ENCODE measurements around the gene CERT1.
"Not testable (repeated sequence)": the region's sequence is repeated elsewhere in the genome, so short reads cannot be mapped to it uniquely, and the experiment has no call there.

Gene CERT1

GRCh38 chr5:75523275-75523674 is 11.8 kb upstream of the CERT1 start:
- DNase-seq (ENCODE audit: low read depth, low spot score): no peak

- DNase-seq (ENCODE audit: low read depth, low spot score): no peak
These were observed 11.1 kb upstream of the CERT1 start for GRCh38 chr5:75522542-75522941.

GRCh38 chr5:75522025-75522424 is 10.6 kb upstream of the CERT1 start:
- no peak for DNase-seq (ENCODE audit: low read depth, low spot score)

DNA sequence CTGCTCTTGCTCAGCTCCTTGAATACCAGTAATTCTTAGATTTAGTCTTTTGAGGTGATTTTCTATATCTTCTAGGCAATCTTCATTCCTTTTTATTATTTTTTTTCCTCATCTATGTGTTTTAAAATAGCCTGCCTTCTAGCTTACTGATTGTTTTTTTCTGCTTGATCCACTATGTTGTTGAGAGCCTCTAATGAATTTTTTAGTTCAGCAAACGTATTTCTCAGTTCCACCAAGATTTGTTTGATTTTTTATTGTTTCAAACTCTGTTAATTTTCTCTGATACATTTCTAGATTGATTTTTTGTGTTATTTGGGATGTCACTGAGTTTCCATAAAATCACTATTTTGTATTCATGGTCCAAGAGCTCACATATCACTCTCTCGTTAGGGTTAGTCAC is 9.8 kb upstream of the CERT1 start:
- no peak for DNase-seq (ENCODE audit: low read depth, low spot score)

DNA sequence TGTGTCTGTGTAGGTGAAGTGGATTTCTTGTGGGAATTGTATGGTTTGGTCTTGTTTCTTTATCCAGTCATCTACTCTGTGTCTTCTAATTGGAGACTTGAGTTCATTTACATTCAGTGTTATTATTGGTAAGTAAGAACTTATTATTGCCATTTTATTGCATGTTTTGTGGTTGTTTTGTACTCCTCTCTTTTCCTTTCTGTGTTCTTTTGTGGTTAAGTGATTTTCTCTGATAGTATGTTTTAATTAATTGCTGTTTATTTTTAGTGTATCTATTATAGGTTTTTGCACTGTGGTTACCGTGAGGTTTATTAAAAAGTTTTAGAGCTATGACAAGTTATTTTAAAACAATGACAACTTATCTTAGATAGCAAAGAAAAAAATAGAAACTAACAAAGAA is 8.3 kb upstream of the CERT1 start:
- no peak for DNase-seq (ENCODE audit: low read depth, low spot score)

DNA sequence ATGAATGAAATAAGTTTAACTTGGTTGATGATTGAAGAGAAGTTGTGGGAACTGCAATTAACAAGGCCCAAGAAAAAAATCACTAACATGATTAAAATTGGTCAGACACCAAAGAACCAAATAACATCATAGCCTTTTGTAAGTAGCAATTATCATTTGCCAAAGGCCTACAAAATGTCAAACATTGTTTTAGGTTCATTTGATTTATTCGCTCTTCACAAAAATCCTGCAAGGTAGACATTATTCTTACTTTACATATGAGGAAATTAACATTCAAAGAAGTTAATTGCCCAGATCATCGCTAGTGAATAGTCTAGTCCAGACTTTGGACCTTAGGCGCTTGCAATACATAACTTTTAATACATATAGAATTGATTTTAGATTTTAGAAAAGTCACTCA is 2.9 kb upstream of the CERT1 start:
- DNase-seq (ENCODE audit: low read depth, low spot score): no peak

GRCh38 chr5:75513841-75514240 is 2.4 kb upstream of the CERT1 start:
- no peak for DNase-seq (ENCODE audit: low read depth, low spot score)

DNA sequence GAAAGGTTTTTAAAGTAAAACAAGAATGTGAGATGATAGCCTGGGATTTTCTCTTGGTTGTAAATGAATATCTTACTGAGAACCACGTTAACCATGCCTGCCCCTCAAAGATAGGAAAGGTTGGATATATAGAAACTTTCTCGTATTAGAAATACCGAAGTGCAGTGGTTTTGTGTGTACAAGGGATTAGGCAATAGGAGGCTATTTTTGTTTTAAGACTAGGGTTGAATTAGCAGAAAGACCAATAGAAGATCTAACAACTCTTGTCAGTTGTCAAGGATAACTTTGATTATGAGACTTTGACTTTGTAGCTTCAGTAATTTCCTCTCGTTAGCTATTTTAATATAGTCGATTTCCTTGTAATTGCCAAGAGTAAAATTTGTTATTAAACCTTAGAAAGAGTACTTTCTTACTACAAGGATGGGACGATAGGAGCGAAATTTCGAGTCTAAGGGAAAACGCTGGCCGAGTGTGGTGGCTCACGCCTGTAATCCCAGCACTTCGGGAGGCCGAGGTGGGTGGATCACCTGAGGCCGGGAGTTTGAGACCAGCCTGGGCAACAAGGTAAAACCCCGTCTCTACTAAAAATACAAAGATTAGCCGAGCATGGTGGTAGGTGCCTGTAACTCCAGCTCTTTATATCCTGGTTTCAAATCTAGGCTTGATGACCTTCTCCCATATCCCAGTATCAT is 1.1 kb upstream of the CERT1 start:
- no peak for DNase-seq (ENCODE audit: low read depth, low spot score)

DNA sequence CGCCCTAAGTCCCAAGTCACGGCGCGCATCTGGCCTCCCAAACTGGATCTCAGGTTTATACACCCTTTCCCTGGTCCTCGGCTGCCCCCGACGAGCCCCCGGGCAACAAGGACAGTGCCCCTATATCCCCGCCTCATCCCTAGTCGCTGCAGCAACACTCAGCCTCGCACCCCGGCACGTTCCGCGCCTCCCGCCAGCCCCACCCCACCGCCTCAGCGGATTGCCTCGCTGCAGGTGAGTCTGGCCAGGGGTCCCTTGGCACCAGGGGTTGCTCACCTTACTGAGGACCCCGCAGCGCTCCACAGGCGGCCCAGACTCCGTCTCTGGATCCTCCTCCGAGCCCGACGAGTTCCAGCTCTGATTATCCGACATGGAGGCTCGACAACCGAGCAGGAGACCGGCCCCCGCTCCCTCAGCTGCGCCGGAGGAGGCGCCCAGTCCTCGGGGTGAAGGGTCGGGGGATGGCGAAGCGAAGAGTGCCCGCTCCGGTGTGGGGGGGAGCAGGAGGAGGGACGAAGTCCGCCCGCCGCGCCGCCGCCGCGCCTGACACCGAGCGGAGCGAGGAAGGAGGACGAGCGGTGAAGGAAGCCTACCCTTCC is 494 bp downstream of the CERT1 start:
- no peak for DNase-seq (ENCODE audit: low read depth, low spot score)

DNA sequence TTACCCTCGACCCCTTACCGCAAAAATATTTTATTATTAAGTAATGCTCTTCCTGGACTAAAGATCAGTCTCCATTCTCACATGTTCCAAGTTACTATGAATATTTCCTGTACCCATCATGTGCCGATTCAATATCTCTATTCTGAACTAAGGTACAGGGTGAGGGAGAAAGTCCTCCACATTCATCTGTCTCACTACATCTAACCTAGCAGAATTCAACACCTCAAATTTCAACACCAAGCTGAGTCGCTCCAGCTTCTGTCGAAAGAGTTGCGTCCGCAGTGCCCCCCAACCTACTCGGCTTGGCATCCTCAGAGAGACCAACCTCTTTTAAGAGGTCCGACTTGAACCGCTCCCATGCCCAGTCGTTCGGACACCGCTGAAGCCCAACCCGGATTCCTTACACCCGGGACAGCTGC is 1.0 kb downstream of the CERT1 start:
- no peak for DNase-seq (ENCODE audit: low read depth, low spot score)

DNA sequence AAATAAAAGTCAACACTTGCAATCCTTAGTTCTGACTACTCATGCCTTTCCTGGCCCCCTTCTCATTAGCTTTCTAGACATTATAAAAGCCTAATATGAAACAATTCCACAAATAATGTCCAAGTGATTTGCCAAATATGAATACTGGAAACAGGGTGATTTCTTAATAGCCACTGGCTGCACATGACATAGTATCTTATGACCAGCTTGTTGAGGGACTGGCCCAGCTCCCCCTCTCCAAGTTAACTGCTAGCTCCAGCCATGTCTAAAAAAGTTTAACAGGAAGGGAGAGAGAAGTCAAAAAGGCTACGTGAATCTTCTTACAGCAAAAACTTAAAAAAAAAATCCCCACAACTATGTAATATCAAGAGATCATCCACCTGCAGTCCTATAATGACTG is 1.5 kb downstream of the CERT1 start:
- no peak for DNase-seq (ENCODE audit: low read depth, low spot score)

DNA sequence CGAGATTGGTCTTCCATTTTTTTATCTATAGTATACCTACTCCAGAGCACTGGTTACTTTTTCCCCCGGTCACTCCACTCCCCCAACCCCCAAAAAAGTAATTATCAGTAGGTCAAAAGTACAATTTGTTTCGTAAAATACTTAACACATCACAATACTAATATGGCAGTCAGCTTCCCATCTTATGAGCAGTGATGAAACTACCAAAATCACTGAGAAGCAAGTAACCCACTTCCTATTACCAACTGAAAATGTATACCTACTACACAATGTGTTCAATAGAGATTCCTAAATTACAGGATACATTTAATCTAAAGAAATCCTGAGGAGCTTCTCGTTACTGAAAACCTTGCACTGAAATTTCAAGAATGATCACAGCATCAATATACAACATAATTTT is 1.9 kb downstream of the CERT1 start:
- DNase-seq (ENCODE audit: low read depth, low spot score): no peak

GRCh38 chr5:75507841-75508240 is 3.6 kb downstream of the CERT1 start:
- DNase-seq (ENCODE audit: low read depth, low spot score): no peak

GRCh38 chr5:75505112-75505511 is 6.3 kb downstream of the CERT1 start:
- not testable (repeated sequence) for DNase-seq (ENCODE audit: low read depth, low spot score)

DNA sequence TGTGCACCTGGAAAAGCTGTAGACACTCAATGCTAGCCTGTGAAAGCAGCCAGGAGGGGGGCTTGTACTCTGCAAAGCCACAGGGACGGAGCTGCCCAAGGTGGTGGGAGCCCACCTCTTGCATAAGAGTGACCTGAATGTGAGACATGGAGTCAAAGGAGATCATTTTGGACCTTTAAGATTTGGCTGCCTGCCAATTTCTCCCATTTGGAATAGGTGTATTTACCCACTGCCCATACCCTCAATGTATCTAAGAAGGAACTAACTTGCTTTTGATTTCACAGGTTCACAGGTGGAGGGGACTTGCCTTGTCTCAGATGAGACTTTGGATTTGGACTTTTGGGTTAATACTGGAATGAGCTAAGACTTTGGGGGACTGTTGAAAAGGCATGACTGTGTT is 12.6 kb downstream of the CERT1 start:
- DNase-seq (ENCODE audit: low read depth, low spot score): not testable (repeated sequence)

- no peak for DNase-seq (ENCODE audit: low read depth, low spot score)
These were observed 13.1 kb downstream of the CERT1 start for GRCh38 chr5:75498208-75498777.

GRCh38 chr5:75496026-75496425 is 15.4 kb downstream of the CERT1 start:
- no peak for DNase-seq (ENCODE audit: low read depth, low spot score)

DNA sequence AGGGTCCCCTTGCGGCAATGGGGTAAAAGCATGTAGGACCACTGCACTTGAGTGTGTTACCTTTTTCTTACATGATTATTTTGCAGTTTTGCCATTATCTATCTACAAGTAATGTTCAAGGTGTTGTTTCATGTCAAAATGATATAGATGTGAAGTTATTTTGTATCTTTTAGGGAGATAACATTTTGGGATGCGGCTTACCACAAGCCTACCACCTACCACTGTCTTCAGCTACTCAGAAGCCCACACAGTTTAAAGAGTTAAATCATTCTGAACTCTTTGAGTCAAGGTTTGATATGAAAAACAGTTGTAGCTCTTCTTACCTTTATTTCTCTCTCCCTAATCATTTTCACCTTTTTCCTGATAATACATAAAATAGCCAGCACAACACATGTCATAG is 19.8 kb downstream of the CERT1 start:
- DNase-seq (ENCODE audit: low read depth, low spot score): no peak

GRCh38 chr5:75489847-75490246 is 21.6 kb downstream of the CERT1 start:
- DNase-seq (ENCODE audit: low read depth, low spot score): not testable (repeated sequence)

DNA sequence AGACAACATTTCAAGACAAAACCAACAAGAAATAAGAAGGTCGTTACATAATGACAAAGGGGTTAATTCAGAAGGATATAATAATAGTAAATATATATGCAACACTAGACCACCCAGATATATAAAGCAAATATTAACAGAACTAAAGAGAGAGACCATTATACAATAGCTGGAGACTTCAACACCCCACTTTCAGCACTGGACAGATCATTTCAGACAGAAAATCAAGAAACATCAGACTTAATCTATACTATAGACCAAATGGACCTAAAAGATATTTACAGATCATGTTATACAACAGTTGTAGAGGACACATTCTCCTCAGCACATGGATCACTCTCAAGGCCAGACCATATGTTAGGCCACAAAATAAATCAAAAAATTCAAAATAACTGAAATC is 26.8 kb downstream of the CERT1 start:
- DNase-seq (ENCODE audit: low read depth, low spot score): no peak

DNA sequence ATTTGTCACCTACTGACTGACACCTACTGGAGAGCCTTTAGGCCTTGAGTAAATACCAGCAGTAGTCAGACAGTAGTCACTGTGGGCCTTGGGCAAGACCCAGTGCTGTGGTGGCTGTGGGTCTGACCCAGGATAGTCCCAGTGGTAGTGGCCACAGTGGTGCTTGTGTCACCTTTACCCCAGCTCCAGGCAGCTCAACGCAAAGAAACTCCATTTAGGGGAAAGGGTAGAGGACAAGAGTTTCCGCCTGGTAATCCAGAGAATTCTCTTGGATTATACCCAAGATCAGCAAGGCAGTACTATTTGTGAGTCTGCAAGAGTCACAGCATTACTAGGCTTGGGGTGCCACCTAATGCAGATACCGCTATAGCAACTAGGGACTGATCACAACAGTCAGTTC is 28.9 kb downstream of the CERT1 start:
- no peak for DNase-seq (ENCODE audit: low read depth, low spot score)

- no peak for DNase-seq (ENCODE audit: low read depth, low spot score)
These were observed 30.4 kb downstream of the CERT1 start for GRCh38 chr5:75481024-75481423.

DNA sequence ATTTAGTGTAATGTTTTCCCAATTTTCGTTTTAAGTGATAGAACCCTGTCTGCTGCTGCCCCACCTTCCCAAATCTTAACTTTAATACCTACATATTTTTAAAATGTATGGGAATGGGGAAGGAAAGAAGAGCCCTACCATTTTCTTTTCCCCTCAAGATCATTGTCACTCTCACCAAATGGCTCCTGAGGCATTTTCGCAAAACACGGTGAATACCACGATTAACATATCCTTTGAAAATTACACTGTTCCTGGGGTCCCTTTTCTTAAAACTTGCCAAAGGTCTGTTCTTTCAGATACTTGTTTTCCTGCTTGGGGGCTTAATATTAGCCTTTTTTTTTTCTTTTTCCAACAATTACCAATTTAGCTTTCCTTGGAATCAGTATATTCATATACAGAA is 36.1 kb downstream of the CERT1 start:
- DNase-seq (ENCODE audit: low read depth, low spot score): no peak

All from activated CD4-positive, CD25-positive, alpha-beta regulatory T cell treated with anti-CD3 and anti-CD28 coated beads, Interleukin-2, amount 50 U/mL, for 16 hours (primary cell).